ENCODE data around the gene PIP4P1.

DNA sequence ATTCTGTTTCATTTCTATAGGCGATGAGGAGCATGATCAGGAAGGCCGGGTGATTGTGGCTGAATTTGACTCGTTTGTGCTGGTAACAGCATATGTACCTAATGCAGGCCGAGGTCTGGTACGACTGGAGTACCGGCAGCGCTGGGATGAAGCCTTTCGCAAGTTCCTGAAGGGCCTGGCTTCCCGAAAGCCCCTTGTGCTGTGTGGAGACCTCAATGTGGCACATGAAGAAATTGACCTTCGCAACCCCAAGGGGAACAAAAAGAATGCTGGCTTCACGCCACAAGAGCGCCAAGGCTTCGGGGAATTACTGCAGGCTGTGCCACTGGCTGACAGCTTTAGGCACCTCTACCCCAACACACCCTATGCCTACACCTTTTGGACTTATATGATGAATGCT is 4.3 kb downstream of the PIP4P1 start:
- TF ChIP-seq, protein P1, sequence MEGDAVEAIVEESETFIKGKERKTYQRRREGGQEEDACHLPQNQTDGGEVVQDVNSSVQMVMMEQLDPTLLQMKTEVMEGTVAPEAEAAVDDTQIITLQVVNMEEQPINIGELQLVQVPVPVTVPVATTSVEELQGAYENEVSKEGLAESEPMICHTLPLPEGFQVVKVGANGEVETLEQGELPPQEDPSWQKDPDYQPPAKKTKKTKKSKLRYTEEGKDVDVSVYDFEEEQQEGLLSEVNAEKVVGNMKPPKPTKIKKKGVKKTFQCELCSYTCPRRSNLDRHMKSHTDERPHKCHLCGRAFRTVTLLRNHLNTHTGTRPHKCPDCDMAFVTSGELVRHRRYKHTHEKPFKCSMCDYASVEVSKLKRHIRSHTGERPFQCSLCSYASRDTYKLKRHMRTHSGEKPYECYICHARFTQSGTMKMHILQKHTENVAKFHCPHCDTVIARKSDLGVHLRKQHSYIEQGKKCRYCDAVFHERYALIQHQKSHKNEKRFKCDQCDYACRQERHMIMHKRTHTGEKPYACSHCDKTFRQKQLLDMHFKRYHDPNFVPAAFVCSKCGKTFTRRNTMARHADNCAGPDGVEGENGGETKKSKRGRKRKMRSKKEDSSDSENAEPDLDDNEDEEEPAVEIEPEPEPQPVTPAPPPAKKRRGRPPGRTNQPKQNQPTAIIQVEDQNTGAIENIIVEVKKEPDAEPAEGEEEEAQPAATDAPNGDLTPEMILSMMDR (IDR thresholded peaks at IDR 0.05), result no peak
- TF ChIP-seq POLR2A (IDR thresholded peaks at IDR 0.05) (no peak), POLR2AphosphoS5 (IDR thresholded peaks at IDR 0.05; ENCODE audit: insufficient read depth in 1 of 2, low read depth in 1 of 2) (no peak)

Data from vagina (tissue), 2 donors.